HL-60 (cell line): ENCODE data around the gene SPATA3.

Experiments
- DNase-seq, 2 experiments: peaks; one replicate each; pipeline ENCODE4 v3.0.0-alpha.2; 2010 to 2020; ENCODE audit warnings: low read depth in 1 of 2, low spot score in 1 of 2
- H3K27ac ChIP-seq: fragments of 250-450 bp; sonication (Bioruptor Pico); replicated peaks from 2 replicates; pipeline ENCODE4 v1.5.1; 2020; ENCODE audit warnings: mild to moderate bottlenecking, moderate library complexity
- H3K27me3 ChIP-seq: fragments of 250-450 bp; sonication (Bioruptor Pico); 2 replicates; pipeline ENCODE4 v1.5.1; 2021; ENCODE audit warnings: mild to moderate bottlenecking, moderate library complexity; ENCODE audit not compliant: insufficient read depth, poor library complexity, severe bottlenecking
- H3K4me3 ChIP-seq: replicated peaks from 2 replicates; pipeline ENCODE4 v1.5.1; 2011; ENCODE audit warnings: mild to moderate bottlenecking, control low read depth, low read length; ENCODE audit not compliant: insufficient read depth
- CTCF ChIP-seq: IDR thresholded peaks from one replicate; pipeline ENCODE4 v1.5.1; 2011; ENCODE audit warnings: low read length, control low read depth, inconsistent platforms; ENCODE audit not compliant: insufficient read depth
- GABPA ChIP-seq: IDR thresholded peaks from 2 replicates; pipeline ENCODE4 v1.6.1; 2012; ENCODE audit warnings: low read depth
- POLR2AphosphoS5 ChIP-seq: IDR thresholded peaks from 2 replicates; pipeline ENCODE4 v1.6.1; 2012; ENCODE audit warnings: low read depth
- REST ChIP-seq: IDR thresholded peaks from 2 replicates; pipeline ENCODE4 v1.6.1; 2012; ENCODE audit warnings: low read depth; ENCODE audit not compliant: insufficient replicate concordance
- SPI1 ChIP-seq: IDR thresholded peaks from 2 replicates; pipeline ENCODE4 v1.6.1; 2012; ENCODE audit warnings: low read depth, mild to moderate bottlenecking, borderline replicate concordance

Gene SPATA3

GRCh38 chr2:231011526-231011925 lies 15.6 kb downstream of the SPATA3 start:
- no peaks in the 10 kb centered on the region for H3K27me3 ChIP-seq
- no peak for TF ChIP-seq POLR2AphosphoS5
- no peak for TF ChIP-seq REST
- TF ChIP-seq GABPA, result no peak
- no peak for TF ChIP-seq CTCF
- TF ChIP-seq SPI1, result no peak
- H3K27ac ChIP-seq, result no peak overlapping the region
- no peak for DNase-seq
- no peak overlapping the region for H3K4me3 ChIP-seq

- TF ChIP-seq GABPA, result no peak
- TF ChIP-seq CTCF, result no peak
- no peak for TF ChIP-seq SPI1
- no peak for TF ChIP-seq POLR2AphosphoS5
- TF ChIP-seq REST, result no peak
- no peak overlapping the region for H3K4me3 ChIP-seq
- DNase-seq, result no peak
- H3K27ac ChIP-seq, result no peak overlapping the region
- no peaks in the 10 kb centered on the region for H3K27me3 ChIP-seq
Observed at GRCh38 chr2:231012463-231012862, 16.5 kb downstream of the SPATA3 start.

- Histone ChIP-seq H3K4me3 (no peak overlapping the region), H3K27me3 (no peaks in the 10 kb centered on the region), H3K27ac (no peak overlapping the region)
- no peak for TF ChIP-seq POLR2AphosphoS5
- no peak for TF ChIP-seq REST
- no peak for TF ChIP-seq GABPA
- no peak for TF ChIP-seq SPI1
- no peak for TF ChIP-seq CTCF
- no peak for DNase-seq
Observed at GRCh38 chr2:231013820-231014219, 17.9 kb downstream of the SPATA3 start.
